Right lobe of liver (tissue), 6 donors: Measurements from ENCODE around the gene TBC1D8. TPM values are rescaled to one million over a fixed set of nuclear protein-coding genes. Genes with fewer than 3 reads are reported as not detected.

ENCODE experiments used
- ATAC-seq, 4 donors: fragments of 200-7000 bp; cut with Tn5 transposase; one replicate each; pipeline ENCODE4 v1.9.1; 2020; ENCODE audit warnings: mild to moderate bottlenecking in 4 of 4, moderate library complexity in 4 of 4
- DNase-seq, 3 donors: peaks; one replicate each; pipeline ENCODE4 v3.0.0-alpha.2; 2020
- H3K27ac ChIP-seq, 3 donors: fragments of 200-600 bp; one replicate each; pipeline ENCODE4 v1.8.0; 2022
- H3K27me3 ChIP-seq, 2 donors: fragments of 200-600 bp; one replicate each; pipeline ENCODE4 v1.8.0; 2022
- H3K36me3 ChIP-seq, 4 donors: fragments of 200-600 bp; sonication (generic) in 1 of 4; one replicate each; pipeline versions ENCODE4 v1.5.1 to v1.8.0; 2017 to 2022; ENCODE audit warnings: control low read depth in 1 of 4
- H3K4me1 ChIP-seq, 4 donors: fragments of 200-600 bp; sonication (generic) in 1 of 4; one replicate each; pipeline versions ENCODE4 v1.5.1 to v1.8.0; 2017 to 2022; ENCODE audit warnings: control low read depth in 1 of 4
- H3K4me3 ChIP-seq, 3 donors: fragments of 200-600 bp; one replicate each; pipeline ENCODE4 v1.8.0; 2022
- H3K9me3 ChIP-seq, 4 donors: fragments of 200-600 bp; sonication (generic) in 1 of 4; one replicate each; pipeline versions ENCODE4 v1.5.1 to v1.8.0; 2017 to 2022; ENCODE audit warnings: control low read depth in 1 of 4
- POLR2A ChIP-seq: fragments of 450-650 bp; IDR thresholded peaks from one replicate; pipeline ENCODE4 v1.6.1; 2017; ENCODE audit warnings: antibody characterized with exemption, mild to moderate bottlenecking
- WGBS: methylation state at CpG from one replicate; pipeline ENCODE4 v1.1.6; 2018; ENCODE audit warnings: low coverage, low lambda C conversion rate; ENCODE audit not compliant: insufficient coverage; ENCODE audit errors: missing lambda C conversion rate; 5-methylcytosine and 5-hydroxymethylcytosine counted together
- intact Hi-C, 2 donors: fragments of 100-400 bp; cut with DNase I; formaldehyde crosslinking; loops; one replicate each; pipeline versions ENCODE4 v1.11.2 to v1.14.1; 2022
- total RNA-seq, 6 experiments: library from RNA; depleted of rRNA in 2 of 6; stranded (reverse); fragments of >200 nt in 2 of 6; fragmentation: NEBNext Ultra II Directional in 3 of 6; extraction: Animal tissue kit (Norgen Biotek cat#: 25700) in 3 of 6; gene quantifications; one replicate each; pipeline versions ENCODE4 v1.1.0 to v1.2.4, GENCODE V29; 2016 to 2023
- TF ChIP-seq, protein P1 (sequence below), 4 donors: fragments of 200-600 bp in 3 of 4; fragments of 450-650 bp in 1 of 4; IDR thresholded peaks; one replicate each; pipeline versions ENCODE4 v1.5.1 to v1.8.0; 2016 to 2022; ENCODE audit warnings: antibody characterized with exemption in 4 of 4, mild to moderate bottlenecking in 2 of 4
- donor health status: DM: no; HTN: yes; CAD: no.
- donor health status: DM: no; HTN: no; CAD: no.
- donor health status: DM: no; HTN: no; CAD: no.
- donor health status: DM: no; HTN: yes; CAD: no.
- donor health status: DM: no; HTN: yes; CAD: no.

TBC1D8 gene
- total RNA-seq, 6 experiments from 2014 or later: 17.3 to 31.2 (median 21.5) TPM

DNA sequence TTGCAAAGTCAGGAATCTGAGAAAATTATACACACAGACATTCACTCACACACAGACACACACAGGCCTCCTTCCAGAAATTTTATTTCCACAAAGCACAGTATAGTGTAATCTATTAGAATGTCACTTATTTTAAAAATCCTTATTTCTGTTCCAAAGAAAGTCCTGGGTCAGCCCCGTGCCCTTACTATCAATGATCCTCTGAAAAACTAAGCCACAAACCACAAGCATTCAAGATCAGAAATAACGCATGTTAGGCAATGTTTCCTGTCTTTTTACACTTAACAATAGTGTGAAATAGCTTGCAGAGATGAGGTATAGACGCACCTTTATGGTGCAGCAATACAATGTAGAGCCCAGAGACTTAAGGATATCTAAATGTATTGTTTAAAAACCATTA lies 25.8 kb downstream of the TBC1D8 start:
- ATAC-seq (no peak), DNase-seq (no peak)
- intact Hi-C loops: no loop called here
- TF ChIP-seq, protein P1, sequence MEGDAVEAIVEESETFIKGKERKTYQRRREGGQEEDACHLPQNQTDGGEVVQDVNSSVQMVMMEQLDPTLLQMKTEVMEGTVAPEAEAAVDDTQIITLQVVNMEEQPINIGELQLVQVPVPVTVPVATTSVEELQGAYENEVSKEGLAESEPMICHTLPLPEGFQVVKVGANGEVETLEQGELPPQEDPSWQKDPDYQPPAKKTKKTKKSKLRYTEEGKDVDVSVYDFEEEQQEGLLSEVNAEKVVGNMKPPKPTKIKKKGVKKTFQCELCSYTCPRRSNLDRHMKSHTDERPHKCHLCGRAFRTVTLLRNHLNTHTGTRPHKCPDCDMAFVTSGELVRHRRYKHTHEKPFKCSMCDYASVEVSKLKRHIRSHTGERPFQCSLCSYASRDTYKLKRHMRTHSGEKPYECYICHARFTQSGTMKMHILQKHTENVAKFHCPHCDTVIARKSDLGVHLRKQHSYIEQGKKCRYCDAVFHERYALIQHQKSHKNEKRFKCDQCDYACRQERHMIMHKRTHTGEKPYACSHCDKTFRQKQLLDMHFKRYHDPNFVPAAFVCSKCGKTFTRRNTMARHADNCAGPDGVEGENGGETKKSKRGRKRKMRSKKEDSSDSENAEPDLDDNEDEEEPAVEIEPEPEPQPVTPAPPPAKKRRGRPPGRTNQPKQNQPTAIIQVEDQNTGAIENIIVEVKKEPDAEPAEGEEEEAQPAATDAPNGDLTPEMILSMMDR (IDR thresholded peaks at IDR 0.05): no peak
- TF ChIP-seq POLR2A: no peak
- peak overlapping the region; percentile 36 to 76 (median 75) for H3K27ac ChIP-seq
- no peak overlapping the region for H3K4me3 ChIP-seq
- no peaks in the 10 kb centered on the region for H3K9me3 ChIP-seq
- 21% methylated on average over 3 of the region's 3 CpGs for WGBS
- peaks cover 0 to 54% (median 30%) of the 10 kb centered on the region in 4 donors for H3K4me1 ChIP-seq
- no peaks in the 10 kb centered on the region for H3K36me3 ChIP-seq
- no peaks in the 10 kb centered on the region for H3K27me3 ChIP-seq

DNA sequence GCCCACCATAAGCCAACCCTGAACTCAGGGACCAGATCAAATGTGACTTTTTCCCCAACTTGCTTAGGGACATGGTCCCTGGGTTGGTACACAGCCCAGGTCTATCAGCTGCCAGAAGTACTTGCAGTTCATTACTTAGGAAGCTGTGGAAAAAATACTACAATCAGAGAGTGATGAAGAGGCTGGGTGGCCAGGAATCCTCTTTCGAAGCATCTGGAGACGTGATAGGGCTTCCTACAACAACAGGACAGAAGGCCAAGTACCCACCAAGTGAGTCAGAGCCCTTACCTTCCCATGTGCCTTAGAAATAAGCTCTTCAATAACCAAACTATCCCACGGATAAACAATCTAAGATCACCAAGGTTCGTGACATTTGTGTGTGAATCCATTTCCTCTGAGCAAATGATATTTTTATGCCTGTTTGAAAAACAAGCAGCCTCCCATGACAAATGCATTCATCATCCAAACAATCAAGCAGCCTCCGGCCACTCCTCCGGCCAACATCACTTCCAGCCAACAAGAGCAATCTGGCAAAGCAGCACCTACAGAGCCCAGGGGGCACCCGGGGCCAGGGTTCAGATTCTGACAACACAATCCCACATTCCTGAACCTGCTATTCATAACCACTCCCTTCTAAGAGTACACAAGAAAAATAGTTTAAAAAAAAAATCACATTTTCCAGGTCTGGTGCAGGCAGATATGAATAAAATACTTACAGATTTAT lies 26.4 kb downstream of the TBC1D8 start:
- TF ChIP-seq, protein P1 (IDR thresholded peaks at IDR 0.05): no peak
- TF ChIP-seq POLR2A: peak; percentile 67
- Histone ChIP-seq H3K9me3 (no peaks in the 10 kb centered on the region), H3K36me3 (no peaks in the 10 kb centered on the region), H3K27ac (peak overlapping the region; percentile 36 to 76 (median 75)), H3K4me3 (no peak overlapping the region), H3K4me1 (peaks cover 0 to 60% (median 35%) of the 10 kb centered on the region in 4 donors), H3K27me3 (no peaks in the 10 kb centered on the region)
- WGBS: 31% methylated on average over 7 of the region's 7 CpGs
- intact Hi-C loops: no loop called here
- peak; percentile 81 to 86 (median 84) for DNase-seq
- peak; percentile 74 to 81 (median 75) for ATAC-seq

GRCh38 chr2:101123795-101124471 lies 27.2 kb downstream of the TBC1D8 start:
- TF ChIP-seq POLR2A: peak; percentile 32
- TF ChIP-seq, protein P1 (IDR thresholded peaks at IDR 0.05): no peak
- Histone ChIP-seq H3K27ac (peak overlapping the region; percentile 30 to 76 (median 75)), H3K9me3 (no peaks in the 10 kb centered on the region), H3K4me1 (peaks cover 2 to 67% (median 40%) of the 10 kb centered on the region in 4 donors), H3K27me3 (no peaks in the 10 kb centered on the region), H3K4me3 (no peak overlapping the region), H3K36me3 (no peaks in the 10 kb centered on the region)
- DNase-seq (no peak), ATAC-seq (no peak)
- 54% methylated on average over 5 of the region's 5 CpGs for WGBS
- intact Hi-C loops: no loop called here

DNA sequence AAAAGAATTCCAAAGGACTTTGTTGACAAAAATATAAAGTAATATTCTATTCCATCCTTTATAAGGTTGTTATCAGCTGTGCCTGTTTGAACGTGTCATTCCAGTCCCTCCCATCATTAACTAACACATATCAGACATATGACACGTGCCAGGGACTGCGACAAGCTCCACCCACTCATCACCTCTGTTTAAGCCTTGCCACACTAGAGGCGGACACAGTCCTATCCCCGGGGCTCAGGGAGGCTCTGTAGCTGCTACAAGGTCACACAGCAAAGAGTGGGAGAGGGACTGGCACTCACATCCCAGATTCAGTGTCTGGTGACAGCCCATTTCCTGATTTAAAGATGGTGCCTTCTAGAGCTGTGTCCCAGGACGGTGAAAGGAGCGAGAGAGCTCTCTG lies 30.0 kb downstream of the TBC1D8 start:
- intact Hi-C loops: no loop called here
- Histone ChIP-seq H3K36me3 (no peaks in the 10 kb centered on the region), H3K4me3 (no peak overlapping the region), H3K27ac (peak overlapping the region; percentile 36 to 64 (median 54)), H3K4me1 (peaks cover 3 to 73% (median 44%) of the 10 kb centered on the region in 4 donors), H3K9me3 (no peaks in the 10 kb centered on the region), H3K27me3 (no peaks in the 10 kb centered on the region)
- peak in 1 of 4 donors; percentile 43 for ATAC-seq
- DNase-seq: no peak
- TF ChIP-seq, protein P1 (IDR thresholded peaks at IDR 0.05): no peak
- TF ChIP-seq POLR2A: peak; percentile 40
- WGBS: 38% methylated on average over 7 of the region's 7 CpGs
